Measurements from ENCODE around the gene CCL7. TPM values are rescaled to one million over a fixed set of nuclear protein-coding genes. Genes with fewer than 3 reads are reported as not detected.
A peak's percentile ranks its signal among the peaks of the same experiment; 100 is the strongest.

Gene CCL7
- total and polyA plus RNA-seq, 2 of the 4 experiments (the other 2 are of a cell fraction), result 0.18 to 0.58 TPM

DNA sequence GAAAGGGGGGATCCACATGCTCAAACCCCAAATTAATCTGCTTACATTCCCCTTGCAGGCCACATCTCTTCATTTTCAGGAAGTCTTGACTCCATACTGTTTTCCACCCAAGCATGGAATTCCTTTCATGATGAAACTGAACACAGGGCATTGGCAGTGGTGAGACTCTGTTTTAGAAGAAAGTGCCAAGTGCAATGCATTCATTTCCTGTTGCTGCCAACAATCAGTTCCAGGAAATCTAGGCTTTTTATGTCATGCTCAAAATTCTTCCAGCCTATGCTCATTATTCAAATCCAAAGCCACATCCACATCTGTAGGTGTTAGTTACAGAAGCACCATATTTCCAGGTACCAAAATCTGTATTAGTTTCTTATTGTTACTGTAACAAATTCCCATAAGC is 10.9 kb upstream of the CCL7 start:
- no peak overlapping the region for H3K27ac ChIP-seq (ENCODE audit: insufficient read depth, low read length)
- intact Hi-C loops (cut with micrococcal nuclease), result no loop called here

More for the DNA sequence above, 10.9 kb upstream of the CCL7 start:
- no peak overlapping the region for H2BK5ac ChIP-seq (ENCODE audit: low read depth, low read length, poor library complexity, severe bottlenecking)
- H2AFZ ChIP-seq (replicated peaks; ENCODE audit: low read length, poor library complexity), result no peak overlapping the region
- H3K9ac ChIP-seq (ENCODE audit: low read depth, low read length), result no peak overlapping the region
- H4K91ac ChIP-seq (ENCODE audit: insufficient read depth, low read depth, low read length), result no peak overlapping the region
- no TSS peak for BruUV-seq (replicated peaks)
- H3K4me3 ChIP-seq (ENCODE audit: insufficient read depth, low read depth, low read length), result no peak overlapping the region
- no peaks in the 10 kb centered on the region for H3K27me3 ChIP-seq (ENCODE audit: control insufficient read depth, insufficient read depth, low read length)
- dilution Hi-C loops (cut with HindIII; ENCODE audit: low sequenced_read_pairs, unreplicated experiment) (no loop called here), in situ Hi-C loops (cut with MboI; ENCODE audit: low sequenced_read_pairs) (loop anchor here (25.0 kb wide), 1 partner anchor 853 kb away; the partner anchor contains the start of genes FNDC8 and RAD51D)
- H3K56ac ChIP-seq (ENCODE audit: extremely low read depth, insufficient read depth, low read length), result no peak overlapping the region
- no peak overlapping the region for H3K14ac ChIP-seq (replicated peaks; ENCODE audit: low read depth, low read length)
- H3K36me3 ChIP-seq (ENCODE audit: control insufficient read depth, insufficient read depth, low read length), result peaks cover 3% of the 10 kb centered on the region; the same call in 1 of the 2 replicates
- H2BK15ac ChIP-seq (ENCODE audit: low read depth, low read length), result no peak overlapping the region
- peaks cover 9% of the 10 kb centered on the region for H3K4me1 ChIP-seq (ENCODE audit: control insufficient read depth, insufficient read depth, low read length)
- TF ChIP-seq FOS (IDR thresholded peaks at IDR 0.05; ENCODE audit: low read depth, low read length) (no peak), RAD21 (IDR thresholded peaks at IDR 0.05; ENCODE audit: low read length) (no peak), SMC3 (IDR thresholded peaks at IDR 0.05; ENCODE audit: low read depth, low read length) (no peak), RCOR1 (IDR thresholded peaks at IDR 0.05; ENCODE audit: insufficient replicate concordance, low read length) (no peak), RFX5 (IDR thresholded peaks at IDR 0.05; ENCODE audit: low read depth, low read length) (no peak), CEBPB (IDR thresholded peaks at IDR 0.05; ENCODE audit: low read depth, low read length) (no peak), CHD1 (IDR thresholded peaks at IDR 0.05; ENCODE audit: low read depth, low read length) (no peak), MAFK (IDR thresholded peaks at IDR 0.05; ENCODE audit: low read depth, low read length) (no peak), MAZ (IDR thresholded peaks at IDR 0.05; ENCODE audit: borderline replicate concordance, low read depth, low read length) (no peak), USF2 (IDR thresholded peaks at IDR 0.05; ENCODE audit: low read depth, low read length) (no peak), POLR2A (IDR thresholded peaks at IDR 0.05; ENCODE audit: low read depth, low read length) (no peak), NFE2L2 (IDR thresholded peaks at IDR 0.05; ENCODE audit: low read depth, low read length) (no peak), MXI1 (IDR thresholded peaks at IDR 0.05; ENCODE audit: borderline replicate concordance, low read depth, low read length) (no peak)
- TF ChIP-seq, protein P1, sequence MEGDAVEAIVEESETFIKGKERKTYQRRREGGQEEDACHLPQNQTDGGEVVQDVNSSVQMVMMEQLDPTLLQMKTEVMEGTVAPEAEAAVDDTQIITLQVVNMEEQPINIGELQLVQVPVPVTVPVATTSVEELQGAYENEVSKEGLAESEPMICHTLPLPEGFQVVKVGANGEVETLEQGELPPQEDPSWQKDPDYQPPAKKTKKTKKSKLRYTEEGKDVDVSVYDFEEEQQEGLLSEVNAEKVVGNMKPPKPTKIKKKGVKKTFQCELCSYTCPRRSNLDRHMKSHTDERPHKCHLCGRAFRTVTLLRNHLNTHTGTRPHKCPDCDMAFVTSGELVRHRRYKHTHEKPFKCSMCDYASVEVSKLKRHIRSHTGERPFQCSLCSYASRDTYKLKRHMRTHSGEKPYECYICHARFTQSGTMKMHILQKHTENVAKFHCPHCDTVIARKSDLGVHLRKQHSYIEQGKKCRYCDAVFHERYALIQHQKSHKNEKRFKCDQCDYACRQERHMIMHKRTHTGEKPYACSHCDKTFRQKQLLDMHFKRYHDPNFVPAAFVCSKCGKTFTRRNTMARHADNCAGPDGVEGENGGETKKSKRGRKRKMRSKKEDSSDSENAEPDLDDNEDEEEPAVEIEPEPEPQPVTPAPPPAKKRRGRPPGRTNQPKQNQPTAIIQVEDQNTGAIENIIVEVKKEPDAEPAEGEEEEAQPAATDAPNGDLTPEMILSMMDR (conservative IDR thresholded peaks at IDR 0.05; ENCODE audit: low read depth, low read length), result no peak
- TF ChIP-seq, protein P2, sequence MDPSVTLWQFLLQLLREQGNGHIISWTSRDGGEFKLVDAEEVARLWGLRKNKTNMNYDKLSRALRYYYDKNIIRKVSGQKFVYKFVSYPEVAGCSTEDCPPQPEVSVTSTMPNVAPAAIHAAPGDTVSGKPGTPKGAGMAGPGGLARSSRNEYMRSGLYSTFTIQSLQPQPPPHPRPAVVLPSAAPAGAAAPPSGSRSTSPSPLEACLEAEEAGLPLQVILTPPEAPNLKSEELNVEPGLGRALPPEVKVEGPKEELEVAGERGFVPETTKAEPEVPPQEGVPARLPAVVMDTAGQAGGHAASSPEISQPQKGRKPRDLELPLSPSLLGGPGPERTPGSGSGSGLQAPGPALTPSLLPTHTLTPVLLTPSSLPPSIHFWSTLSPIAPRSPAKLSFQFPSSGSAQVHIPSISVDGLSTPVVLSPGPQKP (IDR thresholded peaks at IDR 0.05; ENCODE audit: borderline replicate concordance, low read depth, low read length), result no peak
- no peaks in the 10 kb centered on the region for H4K20me1 ChIP-seq (ENCODE audit: insufficient read depth, low read length)
- H2BK20ac ChIP-seq (ENCODE audit: low read depth, low read length), result no peak overlapping the region
- no peak overlapping the region for H3K4me2 ChIP-seq (ENCODE audit: low read depth, low read length)
- no peak overlapping the region for H4K5ac ChIP-seq (ENCODE audit: low read depth, low read length)
- CTCF ChIA-PET, result no interaction called here
- 0 out of 2 replicates have a peak, but pooled peaks cover 3% of the 10 kb centered on the region for H3K9me1 ChIP-seq (ENCODE audit: insufficient read depth, low read length)
- no peak overlapping the region for H4K8ac ChIP-seq (ENCODE audit: low read depth in 2 of 2, low read length in 2 of 2)
- H3K9me3 ChIP-seq (ENCODE audit: control insufficient read depth, insufficient read depth, low read length), result no peaks in the 10 kb centered on the region
- no peaks in the 10 kb centered on the region for H3K79me1 ChIP-seq (ENCODE audit: low read depth in 1 of 2, low read length in 2 of 2)
- H2AK5ac ChIP-seq (ENCODE audit: low read depth, low read length), result no peak overlapping the region
- no peak overlapping the region for H2AK9ac ChIP-seq (replicated peaks; ENCODE audit: low read depth, low read length, poor library complexity)
- DNase-seq (peak; percentile 28), ATAC-seq (ENCODE audit: low read depth) (no peak)
- H3K18ac ChIP-seq (ENCODE audit: low read depth, low read length), result no peak overlapping the region
- no peak overlapping the region for H3K4ac ChIP-seq (ENCODE audit: low read depth, low read length)
- POLR2A ChIA-PET (ENCODE audit: unreplicated experiment), result no interaction called here
- H2BK120ac ChIP-seq (ENCODE audit: low read depth, low read length), result no peak overlapping the region
- H3K23ac ChIP-seq (ENCODE audit: low read depth, low read length), result no peak overlapping the region
